CD4-positive, alpha-beta memory T cell (primary cell): ENCODE data around the gene PTPA. TPM values are rescaled to one million over a fixed set of nuclear protein-coding genes. Genes with fewer than 3 reads are reported as not detected.
A peak's percentile ranks its signal among the peaks of the same experiment; 100 is the strongest.

Source experiments
- CTCF ChIA-PET: fragments of 350-600 bp; sonication (Branson Sonifier 250); formaldehyde crosslinking; loops from one replicate; lab custom pipeline; 2021; ENCODE audit warnings: inconsistent platforms; ENCODE audit not compliant: partially characterized antibody; lab: Charles Lee
- POLR2A ChIA-PET: fragments of 350-600 bp; sonication (Branson Sonifier 250); formaldehyde crosslinking; loops from one replicate; lab custom pipeline; 2021; ENCODE audit not compliant: partially characterized antibody; lab: Charles Lee
- DNase-seq, 5 donors: peaks; one replicate each; pipeline versions ENCODE4 v3.0.0 to v3.0.0-alpha.2; 2020 to 2022; ENCODE audit warnings: mixed read lengths in 1 of 5
- H3K27ac ChIP-seq: one replicate; pipeline ENCODE4 v1.7.0; 2013; ENCODE audit warnings: low read depth, low read length
- H3K27me3 ChIP-seq: 2 replicates; pipeline ENCODE4 v1.7.0; 2013; ENCODE audit warnings: mild to moderate bottlenecking, low read length, moderate library complexity; ENCODE audit not compliant: insufficient read depth
- H3K36me3 ChIP-seq: 2 replicates; pipeline ENCODE4 v1.7.0; 2013; ENCODE audit warnings: mild to moderate bottlenecking, low read length, moderate library complexity; ENCODE audit not compliant: insufficient read depth
- H3K4me1 ChIP-seq: 2 replicates; pipeline ENCODE4 v1.7.0; 2013; ENCODE audit warnings: mild to moderate bottlenecking, low read length, moderate library complexity; ENCODE audit not compliant: insufficient read depth
- H3K4me3 ChIP-seq, 2 donors: one replicate each; pipeline ENCODE4 v1.7.0; 2013; ENCODE audit warnings: low read length in 2 of 2, mild to moderate bottlenecking in 1 of 2
- H3K9me3 ChIP-seq, 2 donors: one replicate each; pipeline ENCODE4 v1.7.0; 2013; ENCODE audit warnings: low read length in 2 of 2, control low read depth in 1 of 2; ENCODE audit not compliant: control insufficient read depth in 1 of 2
- H3K27ac Mint-ChIP-seq, 7 donors: one replicate each; pipeline ENCODE4 v1.8.0; 2020 to 2021; ENCODE audit warnings: mixed read lengths in 7 of 7, mild to moderate bottlenecking in 6 of 7, inconsistent platforms in 3 of 7, moderate library complexity in 3 of 7
- H3K27me3 Mint-ChIP-seq, 2 donors: one replicate each; pipeline ENCODE4 v1.8.0; 2020 to 2021; ENCODE audit warnings: mixed read lengths in 2 of 2
- H3K36me3 Mint-ChIP-seq, 2 donors: one replicate each; pipeline ENCODE4 v1.8.0; 2020 to 2021; ENCODE audit warnings: mixed read lengths in 2 of 2, inconsistent platforms in 1 of 2, mild to moderate bottlenecking in 1 of 2
- H3K4me1 Mint-ChIP-seq, 4 donors: one replicate each; pipeline ENCODE4 v1.8.0; 2020 to 2021; ENCODE audit warnings: mixed read lengths in 4 of 4, mild to moderate bottlenecking in 1 of 4
- H3K4me3 Mint-ChIP-seq, 8 donors: one replicate each; pipeline ENCODE4 v1.8.0; 2020 to 2021; ENCODE audit warnings: mixed read lengths in 8 of 8, mild to moderate bottlenecking in 7 of 8, moderate library complexity in 6 of 8, inconsistent platforms in 3 of 8
- H3K9me3 Mint-ChIP-seq, 8 donors: one replicate each; pipeline ENCODE4 v1.8.0; 2020 to 2021; ENCODE audit warnings: mixed read lengths in 8 of 8, mild to moderate bottlenecking in 5 of 8, inconsistent platforms in 3 of 8, moderate library complexity in 1 of 8
- intact Hi-C: fragments of 100-400 bp; cut with micrococcal nuclease; formaldehyde crosslinking; loops from one replicate; pipeline ENCODE4 v1.15.1; 2023
- polyA plus RNA-seq, 2 donors: library from polyadenylated mRNA; unstranded; fragments of 300-500 nt; fragmentation: Illumina TruSeq; gene quantifications; one replicate each; pipeline ENCODE4 v1.2.3, GENCODE V29; 2021
- total RNA-seq, 2 experiments: library from RNA; stranded (reverse); gene quantifications; one replicate each; pipeline ENCODE4 v1.2.3, GENCODE V29; 2021

The PTPA gene
- total and polyA plus RNA-seq, 4 experiments from 2014 or later: 10.8 to 51.3 (median 31.5) TPM

- peaks cover 38% of the 10 kb centered on the region for H3K4me1 ChIP-seq
- Mint-ChIP-seq H3K4me1 (peaks cover 15 to 37% (median 29%) of the 10 kb centered on the region in 4 donors), H3K4me3 (peak overlapping the region in 7 of 8 donors; percentile 17 to 73 (median 31))
These were observed 32.1 kb downstream of the PTPA start for GRCh38 chr9:129143031-129143927.

DNA sequence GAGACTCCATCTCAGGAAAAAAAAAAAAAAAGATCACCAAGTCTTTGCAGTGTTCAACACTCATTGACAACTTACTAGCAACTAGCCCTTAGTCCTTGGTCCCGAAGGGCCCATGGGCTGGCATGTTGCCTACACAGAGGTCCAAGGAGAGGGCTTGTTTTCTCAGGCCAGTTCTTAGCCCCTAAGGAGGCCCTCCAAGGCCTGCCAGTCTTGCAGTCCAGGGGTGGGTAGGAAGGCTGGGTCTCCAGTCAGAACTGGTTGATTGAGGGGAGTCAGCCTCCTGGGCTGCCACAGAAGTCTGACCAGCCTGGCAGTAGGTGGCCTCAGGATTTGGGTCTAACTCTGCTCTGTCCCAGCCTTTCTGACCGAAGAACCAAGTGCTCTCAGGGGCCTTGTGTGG, 34.1 kb downstream of the PTPA start:
- CTCF ChIA-PET: interaction anchor here (1.2 to 6.3 kb wide), 3 partner anchors 12 to 461 kb away, joined by 4 to 127 read pairs (median 12); no protein-coding TSS in a partner anchor
- H3K27me3 Mint-ChIP-seq: no peaks in the 10 kb centered on the region
- POLR2A ChIA-PET: interaction anchor here (0.6 kb wide), 1 partner anchor 12 kb away, joined by 3 read pairs; no protein-coding TSS in a partner anchor
- H3K4me1 ChIP-seq: peaks cover 29% of the 10 kb centered on the region
- no peak overlapping the region for H3K4me3 Mint-ChIP-seq
- H3K36me3 ChIP-seq: peaks cover 18% of the 10 kb centered on the region
- no peaks in the 10 kb centered on the region for H3K9me3 Mint-ChIP-seq
- no peak overlapping the region for H3K4me3 ChIP-seq
- H3K27ac ChIP-seq: no peak overlapping the region
- intact Hi-C loops: no loop called here
- H3K9me3 ChIP-seq: no peaks in the 10 kb centered on the region
- H3K4me1 Mint-ChIP-seq: peaks cover 8 to 24% (median 17%) of the 10 kb centered on the region in 4 donors
- no peaks in the 10 kb centered on the region for H3K27me3 ChIP-seq
- peak overlapping the region in 1 of 7 donors; percentile 24 for H3K27ac Mint-ChIP-seq
- DNase-seq: no peak
- peaks cover 8 to 23% of the 10 kb centered on the region in 2 donors for H3K36me3 Mint-ChIP-seq

More at GRCh38 chr9:129143031-129143927, 32.1 kb downstream of the PTPA start:
- no peaks in the 10 kb centered on the region for H3K9me3 Mint-ChIP-seq
- no peaks in the 10 kb centered on the region for H3K27me3 ChIP-seq
- peak; percentile 60 to 67 (median 64) for DNase-seq
- H3K27ac ChIP-seq: no peak overlapping the region
- ChIA-PET POLR2A (interaction anchor here (1.1 to 6.0 kb wide), 7 partner anchors 9 to 482 kb away, joined by 3 to 85 read pairs (median 5); partner anchors contain the start of genes IER5L and NTMT1), CTCF (interaction anchor here (0.6 to 10.5 kb wide), 33 partner anchors 10 to 647 kb away, joined by 3 to 151 read pairs (median 4); partner anchors contain the start of genes C9orf50, IER5L and NTMT1)
- intact Hi-C loops: no loop called here
- H3K36me3 Mint-ChIP-seq: peaks cover 8 to 20% of the 10 kb centered on the region in 2 donors
- H3K36me3 ChIP-seq: peaks cover 18% of the 10 kb centered on the region
- H3K4me3 ChIP-seq: no peak overlapping the region
- peak overlapping the region; percentile 57 to 91 (median 79) for H3K27ac Mint-ChIP-seq
- no peaks in the 10 kb centered on the region for H3K9me3 ChIP-seq
- H3K27me3 Mint-ChIP-seq: no peaks in the 10 kb centered on the region

DNA sequence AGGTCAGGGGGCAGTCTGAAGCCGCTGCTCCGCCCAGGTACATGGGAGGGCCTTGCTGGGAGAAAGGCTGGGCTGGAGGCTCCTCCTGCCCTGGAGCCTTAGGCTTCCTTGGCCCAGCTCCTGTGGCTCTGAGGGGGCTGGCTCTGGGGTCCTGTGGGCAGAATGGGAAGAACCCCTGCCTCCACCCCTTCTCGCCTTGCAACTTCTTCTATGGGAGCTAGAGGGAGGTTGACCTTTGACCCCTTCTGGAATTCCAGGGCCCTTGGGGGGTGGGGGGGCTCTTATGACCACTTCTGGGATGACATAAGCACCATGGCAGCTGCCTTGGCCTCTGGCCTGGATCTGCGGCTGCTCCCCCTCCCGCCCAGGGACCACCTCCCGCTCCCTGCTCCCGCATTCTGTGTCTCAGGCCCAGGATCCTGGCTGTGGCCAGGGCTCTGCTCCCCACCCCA, 34.7 kb downstream of the PTPA start:
- intact Hi-C loops: no loop called here
- Histone ChIP-seq H3K27me3 (no peaks in the 10 kb centered on the region), H3K4me1 (peaks cover 25% of the 10 kb centered on the region), H3K36me3 (peaks cover 18% of the 10 kb centered on the region), H3K9me3 (no peaks in the 10 kb centered on the region), H3K27ac (no peak overlapping the region), H3K4me3 (no peak overlapping the region)
- ChIA-PET CTCF (interaction anchor here (1.2 to 6.3 kb wide), 4 partner anchors 12 to 478 kb away, joined by 3 to 127 read pairs (median 4); no protein-coding TSS in a partner anchor), POLR2A (interaction anchor here (0.6 kb wide), 1 partner anchor 13 kb away, joined by 3 read pairs; no protein-coding TSS in a partner anchor)
- no peaks in the 10 kb centered on the region for H3K27me3 Mint-ChIP-seq
- H3K27ac Mint-ChIP-seq: no peak overlapping the region
- peaks cover 8 to 21% (median 15%) of the 10 kb centered on the region in 4 donors for H3K4me1 Mint-ChIP-seq
- H3K9me3 Mint-ChIP-seq: no peaks in the 10 kb centered on the region
- DNase-seq: no peak
- peaks cover 8 to 23% of the 10 kb centered on the region in 2 donors for H3K36me3 Mint-ChIP-seq
- no peak overlapping the region for H3K4me3 Mint-ChIP-seq

GRCh38 chr9:129146441-129146941, 35.3 kb downstream of the PTPA start:
- Mint-ChIP-seq H3K4me1 (peaks cover 5 to 16% (median 10%) of the 10 kb centered on the region in 4 donors), H3K27me3 (no peaks in the 10 kb centered on the region), H3K27ac (peak overlapping the region in 1 of 7 donors; percentile 85), H3K4me3 (no peak overlapping the region), H3K36me3 (peaks cover 8 to 27% of the 10 kb centered on the region in 2 donors), H3K9me3 (no peaks in the 10 kb centered on the region)
- POLR2A ChIA-PET: no interaction called here
- intact Hi-C loops: no loop called here
- CTCF ChIA-PET: interaction anchor here (1.2 to 6.3 kb wide), 4 partner anchors 11 to 477 kb away, joined by 3 to 127 read pairs (median 4); no protein-coding TSS in a partner anchor
- no peaks in the 10 kb centered on the region for H3K27me3 ChIP-seq
- H3K27ac ChIP-seq: no peak overlapping the region
- H3K4me3 ChIP-seq: no peak overlapping the region
- H3K9me3 ChIP-seq: no peaks in the 10 kb centered on the region
- H3K4me1 ChIP-seq: peaks cover 19% of the 10 kb centered on the region
- DNase-seq: no peak
- H3K36me3 ChIP-seq: peaks cover 18% of the 10 kb centered on the region

DNA sequence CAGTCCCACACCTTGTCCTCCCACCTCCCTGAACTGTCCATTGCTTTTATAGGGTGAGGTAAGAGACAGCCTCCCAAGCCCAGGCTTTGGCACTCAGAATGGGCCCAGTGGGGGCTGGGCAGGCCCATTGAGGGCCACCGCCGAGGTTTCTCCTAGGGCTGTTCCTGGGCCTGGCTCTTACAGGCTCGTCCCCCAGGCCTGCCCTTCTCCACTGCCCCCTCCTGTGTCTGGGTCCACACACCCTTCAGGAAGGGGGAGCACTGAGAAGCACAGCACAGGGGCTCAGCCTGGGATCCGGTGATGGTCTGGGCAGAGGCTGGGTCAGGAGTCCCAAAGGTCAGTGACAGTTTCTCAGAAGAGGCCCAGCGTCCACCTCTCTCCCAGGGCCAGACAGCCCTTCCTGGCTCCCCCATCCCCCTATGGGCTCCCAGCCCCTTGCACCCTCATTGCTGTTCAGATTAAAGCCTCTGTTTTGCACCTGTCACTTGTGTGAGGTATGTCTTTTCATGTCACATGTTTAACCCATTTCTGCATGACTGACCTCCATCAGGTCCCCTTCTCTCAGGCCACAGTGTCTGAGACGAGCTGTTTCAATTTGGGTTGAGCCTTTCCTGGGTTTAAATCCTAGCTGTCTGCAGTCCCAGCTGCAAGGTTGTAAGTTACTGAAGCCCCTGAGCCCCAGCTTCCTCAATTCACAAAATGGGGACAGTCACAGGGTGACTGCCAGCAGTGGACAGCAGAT, 37.4 kb downstream of the PTPA start:
- peaks cover 5 to 32% of the 10 kb centered on the region in 2 donors for H3K36me3 Mint-ChIP-seq
- H3K27me3 Mint-ChIP-seq: no peaks in the 10 kb centered on the region
- no peaks in the 10 kb centered on the region for H3K9me3 ChIP-seq
- no peaks in the 10 kb centered on the region for H3K4me1 ChIP-seq
- no peaks in the 10 kb centered on the region for H3K27me3 ChIP-seq
- CTCF ChIA-PET: interaction anchor here (1.2 kb wide), 1 partner anchor 24 kb away, joined by 3 read pairs; no protein-coding TSS in a partner anchor
- H3K27ac ChIP-seq: no peak overlapping the region
- no peaks in the 10 kb centered on the region for H3K9me3 Mint-ChIP-seq
- DNase-seq: no peak
- H3K27ac Mint-ChIP-seq: no peak overlapping the region
- POLR2A ChIA-PET: interaction anchor here (0.8 kb wide), 1 partner anchor 8 kb away, joined by 3 read pairs; no protein-coding TSS in a partner anchor
- H3K4me3 ChIP-seq: no peak overlapping the region
- peaks cover 5% of the 10 kb centered on the region for H3K36me3 ChIP-seq
- peaks cover 0 to 1% (median 0%) of the 10 kb centered on the region in 4 donors for H3K4me1 Mint-ChIP-seq
- H3K4me3 Mint-ChIP-seq: no peak overlapping the region
- intact Hi-C loops: no loop called here

- H3K4me1 ChIP-seq: no peaks in the 10 kb centered on the region
- H3K4me3 ChIP-seq: no peak overlapping the region
- Mint-ChIP-seq H3K36me3 (peaks cover 0 to 27% of the 10 kb centered on the region in 2 donors), H3K27me3 (no peaks in the 10 kb centered on the region), H3K9me3 (no peaks in the 10 kb centered on the region), H3K4me1 (peaks cover 0 to 1% (median 0%) of the 10 kb centered on the region in 4 donors), H3K27ac (peak overlapping the region in 2 of 7 donors; percentile 8 to 38), H3K4me3 (no peak overlapping the region)
- intact Hi-C loops: no loop called here
- ChIA-PET CTCF (interaction anchor here (1.2 kb wide), 1 partner anchor 23 kb away, joined by 3 read pairs; no protein-coding TSS in a partner anchor), POLR2A (interaction anchor here (0.8 kb wide), 1 partner anchor 9 kb away, joined by 3 read pairs; no protein-coding TSS in a partner anchor)
- no peak for DNase-seq
- H3K9me3 ChIP-seq: no peaks in the 10 kb centered on the region
- H3K27ac ChIP-seq: no peak overlapping the region
- H3K27me3 ChIP-seq: no peaks in the 10 kb centered on the region
- no peaks in the 10 kb centered on the region for H3K36me3 ChIP-seq
These were observed 38.2 kb downstream of the PTPA start for GRCh38 chr9:129149442-129149841.
